DND-41 (cell line): ENCODE measurements around the gene PAK3.

Source experiments
- EZH2 ChIP-seq: IDR thresholded peaks from 3 replicates; pipeline ENCODE4 v1.6.1; 2012; ENCODE audit warnings: borderline replicate concordance, low read depth, mild to moderate bottlenecking, moderate library complexity, low read length, inconsistent platforms; ENCODE audit not compliant: severe bottlenecking
- TF ChIP-seq, protein P1 (sequence below): IDR thresholded peaks from 2 replicates; pipeline ENCODE4 v1.5.1; 2012; ENCODE audit warnings: borderline replicate concordance, low read length, moderate library complexity, mild to moderate bottlenecking; ENCODE audit not compliant: poor library complexity, severe bottlenecking; ENCODE audit errors: extremely low read depth

GRCh38 chrX:111244235-111244750 is 148.3 kb downstream of the PAK3 start:
- TF ChIP-seq, protein P1, sequence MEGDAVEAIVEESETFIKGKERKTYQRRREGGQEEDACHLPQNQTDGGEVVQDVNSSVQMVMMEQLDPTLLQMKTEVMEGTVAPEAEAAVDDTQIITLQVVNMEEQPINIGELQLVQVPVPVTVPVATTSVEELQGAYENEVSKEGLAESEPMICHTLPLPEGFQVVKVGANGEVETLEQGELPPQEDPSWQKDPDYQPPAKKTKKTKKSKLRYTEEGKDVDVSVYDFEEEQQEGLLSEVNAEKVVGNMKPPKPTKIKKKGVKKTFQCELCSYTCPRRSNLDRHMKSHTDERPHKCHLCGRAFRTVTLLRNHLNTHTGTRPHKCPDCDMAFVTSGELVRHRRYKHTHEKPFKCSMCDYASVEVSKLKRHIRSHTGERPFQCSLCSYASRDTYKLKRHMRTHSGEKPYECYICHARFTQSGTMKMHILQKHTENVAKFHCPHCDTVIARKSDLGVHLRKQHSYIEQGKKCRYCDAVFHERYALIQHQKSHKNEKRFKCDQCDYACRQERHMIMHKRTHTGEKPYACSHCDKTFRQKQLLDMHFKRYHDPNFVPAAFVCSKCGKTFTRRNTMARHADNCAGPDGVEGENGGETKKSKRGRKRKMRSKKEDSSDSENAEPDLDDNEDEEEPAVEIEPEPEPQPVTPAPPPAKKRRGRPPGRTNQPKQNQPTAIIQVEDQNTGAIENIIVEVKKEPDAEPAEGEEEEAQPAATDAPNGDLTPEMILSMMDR = peak; percentile 64
- no peak for TF ChIP-seq EZH2
